GM21390 (cell line): ENCODE data around the gene SESN3.
"Not testable (repeated sequence)": the region's sequence is repeated elsewhere in the genome, so short reads cannot be mapped to it uniquely, and the experiment has no call there.

Experiments
- ATAC-seq: cut with Tn5 transposase; IDR thresholded peaks from one replicate; pipeline ENCODE4 v1.9.1; 2021; ENCODE audit not compliant: unreplicated experiment

Gene SESN3

DNA sequence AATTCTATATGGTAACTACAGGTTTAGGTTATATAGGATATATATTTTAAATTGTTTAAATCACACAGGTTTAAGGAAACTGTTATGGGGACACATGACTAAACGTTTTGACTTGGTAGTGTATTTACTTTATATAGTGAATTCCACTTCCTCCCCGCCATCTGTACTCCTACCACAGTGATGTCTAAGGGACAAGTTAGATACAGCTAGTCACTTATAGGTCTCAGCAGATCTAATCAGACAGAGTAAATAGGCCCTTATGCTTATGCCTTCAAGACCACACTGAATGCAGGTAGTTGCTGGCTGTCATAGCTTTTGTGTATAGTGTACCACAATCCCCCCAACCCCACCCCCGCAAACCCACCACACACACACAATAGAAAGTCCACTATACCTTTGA, 8.2 kb downstream of the SESN3 start:
- ATAC-seq: no peak

DNA sequence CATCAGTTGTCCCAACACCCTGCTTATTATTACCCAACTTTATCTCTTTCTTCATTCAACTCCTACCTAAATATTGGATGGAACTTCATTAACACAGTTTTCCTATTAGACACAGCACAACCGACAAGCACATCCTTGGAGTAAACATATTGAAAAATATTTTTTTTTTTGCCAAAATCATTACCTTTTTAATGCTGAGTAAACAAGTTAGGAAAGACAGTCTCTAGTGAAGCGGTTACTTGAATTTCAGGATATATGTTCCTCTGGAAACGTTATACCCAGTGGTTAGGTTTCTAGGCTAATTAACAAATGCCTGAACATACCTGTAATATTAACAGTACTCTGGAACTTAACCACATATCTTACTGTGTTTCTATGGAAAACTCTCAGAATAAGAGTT, 11.4 kb downstream of the SESN3 start:
- ATAC-seq: no peak

GRCh38 chr11:95218149-95218548, 12.9 kb downstream of the SESN3 start:
- no peak for ATAC-seq

GRCh38 chr11:95212609-95213008, 18.4 kb downstream of the SESN3 start:
- ATAC-seq: no peak

GRCh38 chr11:95209535-95209934, 21.5 kb downstream of the SESN3 start:
- ATAC-seq: not testable (repeated sequence)

DNA sequence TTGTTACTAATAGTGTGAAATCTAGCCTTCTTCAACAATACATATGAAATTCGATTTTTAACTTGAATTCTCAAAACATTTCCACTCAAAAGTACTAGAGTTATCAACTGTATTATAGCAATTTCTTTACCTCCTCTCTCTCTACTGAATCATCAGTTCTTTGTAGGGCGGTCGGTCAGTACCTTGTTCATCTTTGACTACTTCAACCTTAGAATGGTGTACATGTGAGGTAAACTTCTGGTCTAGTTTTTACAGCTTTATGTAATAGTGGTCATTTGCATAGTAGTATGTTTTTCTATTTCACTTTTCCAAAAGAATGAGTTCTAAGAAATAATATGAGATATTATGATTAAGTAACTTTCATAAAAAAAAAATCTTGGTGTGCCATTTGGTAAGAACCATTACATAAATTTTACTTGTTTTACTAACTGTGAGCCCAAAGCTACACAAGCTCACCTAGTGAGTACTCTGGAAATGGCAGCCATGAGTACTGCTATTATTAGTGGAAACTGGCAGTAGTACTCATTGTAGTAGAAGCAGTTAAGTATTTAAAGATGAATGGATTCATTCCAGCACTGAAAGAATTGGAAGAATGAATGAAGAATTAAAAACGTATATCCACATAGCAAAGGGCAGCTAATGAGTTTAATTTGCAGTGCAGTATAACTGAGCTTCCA, 30.1 kb downstream of the SESN3 start:
- ATAC-seq: no peak

DNA sequence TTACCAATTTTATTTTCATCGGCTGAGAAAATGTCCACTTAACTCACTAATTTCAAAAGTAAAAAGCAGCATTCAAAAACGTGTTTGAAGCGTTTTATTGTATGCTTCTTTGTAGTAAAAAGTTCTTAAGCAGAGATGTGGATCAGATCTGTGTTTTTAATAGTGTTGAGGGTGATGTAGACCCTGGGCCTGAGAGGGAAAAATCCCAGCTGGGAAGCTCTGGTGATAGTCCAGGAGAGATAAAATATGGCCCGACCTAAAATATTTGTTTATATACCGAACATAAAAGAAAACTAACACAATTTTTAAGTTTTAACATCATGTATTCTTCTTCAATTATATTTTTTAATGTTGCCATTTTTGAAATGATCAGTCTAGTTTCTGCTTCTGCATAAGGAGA, 35.2 kb downstream of the SESN3 start:
- no peak for ATAC-seq

DNA sequence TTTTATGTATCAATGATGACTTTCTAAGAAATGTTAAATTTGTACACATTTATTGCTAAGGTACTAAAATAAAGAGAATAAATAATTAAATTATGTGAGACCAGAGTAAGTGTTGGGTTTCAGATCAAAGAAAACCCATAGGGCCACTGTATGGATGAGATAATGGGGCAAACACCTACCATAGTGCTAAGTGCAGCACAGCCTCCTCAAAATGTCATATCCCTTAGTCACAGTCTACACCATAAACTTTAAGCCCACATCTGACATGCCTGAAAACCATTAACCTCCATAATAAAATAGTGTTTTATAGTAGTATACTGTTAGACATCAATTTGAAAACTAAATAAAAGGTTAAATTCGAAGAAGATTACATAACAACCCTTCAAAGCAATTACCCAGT, 37.5 kb downstream of the SESN3 start:
- ATAC-seq: no peak

GRCh38 chr11:95192717-95193116, 38.3 kb downstream of the SESN3 start:
- no peak for ATAC-seq

DNA sequence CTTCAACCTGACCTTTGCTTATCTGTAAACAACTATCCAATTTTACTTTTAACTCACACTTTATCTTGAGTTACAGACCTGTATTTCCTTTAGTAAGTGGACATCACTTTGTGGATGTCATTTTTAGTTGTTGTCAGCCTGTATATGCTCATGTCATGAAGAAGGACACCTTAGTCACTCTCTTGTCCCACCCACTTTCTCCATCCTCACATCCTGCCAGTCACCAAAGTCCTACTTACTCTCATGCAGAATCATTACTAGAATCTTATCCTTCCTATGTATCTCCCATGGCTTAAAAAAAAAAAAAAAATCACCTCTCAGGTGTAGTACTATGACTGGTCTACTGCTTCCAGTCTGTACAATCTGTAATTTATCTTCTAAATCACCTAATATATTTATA, 43.3 kb downstream of the SESN3 start:
- no peak for ATAC-seq

DNA sequence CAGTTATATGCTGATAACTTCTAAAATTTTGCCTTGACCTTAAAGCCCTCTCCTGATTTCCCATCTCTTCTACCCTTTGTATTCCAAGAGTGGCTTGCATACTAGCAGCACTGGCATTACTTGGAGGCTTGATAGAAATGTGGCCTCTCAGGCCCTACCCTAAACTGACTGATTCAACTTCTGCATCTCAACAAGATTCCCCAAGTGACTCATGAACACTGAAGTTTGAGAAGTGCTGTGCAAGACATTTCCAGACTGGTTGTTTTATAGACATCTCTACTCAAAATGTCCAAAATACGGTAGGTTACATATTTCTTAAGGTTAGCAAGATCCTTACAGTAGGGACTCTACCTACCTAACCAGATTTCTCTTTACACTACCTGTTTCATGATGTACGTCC, 48.6 kb downstream of the SESN3 start:
- no peak for ATAC-seq

DNA sequence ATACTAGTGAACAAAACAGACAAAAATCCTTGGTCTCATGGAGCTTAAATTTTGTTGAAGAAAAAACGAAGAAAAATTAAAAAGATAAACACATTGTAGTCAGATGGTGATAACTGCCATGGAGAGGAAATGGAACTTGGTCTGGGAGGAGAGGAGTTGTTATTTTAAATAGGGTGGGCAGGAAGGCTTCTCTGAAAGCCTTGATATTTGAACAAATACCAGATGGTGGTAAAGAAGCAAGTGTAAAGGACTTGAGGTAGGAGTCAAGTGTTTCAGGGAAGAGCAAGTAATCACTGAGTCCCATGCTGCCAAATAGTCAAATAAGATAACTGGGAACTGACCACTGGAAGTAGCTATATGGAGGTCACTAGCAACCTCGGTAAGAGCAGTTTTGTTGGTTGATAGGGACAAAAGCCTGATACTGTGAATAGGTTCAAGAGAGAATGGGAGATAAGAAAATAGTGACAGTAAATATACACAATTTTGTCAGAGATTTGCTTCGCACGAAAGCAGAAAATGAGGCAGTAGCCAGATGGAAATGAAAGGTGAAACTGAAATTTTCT, 55.1 kb downstream of the SESN3 start:
- no peak for ATAC-seq

DNA sequence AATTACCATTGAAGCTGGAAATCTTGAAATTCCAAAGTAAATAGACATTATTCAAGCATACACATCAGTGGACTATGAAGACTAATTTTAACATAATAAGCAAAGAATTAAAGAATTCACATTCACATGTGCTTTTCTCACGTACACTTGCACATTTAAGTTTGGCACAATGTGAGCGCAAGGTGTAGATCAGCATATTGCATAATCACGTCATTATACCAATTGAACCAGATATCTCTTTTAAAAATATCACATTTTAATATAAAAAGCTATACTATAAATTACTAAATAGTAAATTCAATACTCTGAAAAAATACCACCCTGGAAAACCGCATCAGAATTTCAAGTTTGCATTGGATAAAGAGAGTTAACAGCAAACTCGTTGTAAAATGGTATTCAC, 60.7 kb downstream of the SESN3 start:
- ATAC-seq: no peak

GRCh38 chr11:95166781-95167180, 64.2 kb downstream of the SESN3 start:
- ATAC-seq: no peak

- ATAC-seq: no peak
These were observed 65.4 kb downstream of the SESN3 start for GRCh38 chr11:95165638-95166037.

GRCh38 chr11:95163106-95163505, 67.9 kb downstream of the SESN3 start:
- ATAC-seq: no peak

DNA sequence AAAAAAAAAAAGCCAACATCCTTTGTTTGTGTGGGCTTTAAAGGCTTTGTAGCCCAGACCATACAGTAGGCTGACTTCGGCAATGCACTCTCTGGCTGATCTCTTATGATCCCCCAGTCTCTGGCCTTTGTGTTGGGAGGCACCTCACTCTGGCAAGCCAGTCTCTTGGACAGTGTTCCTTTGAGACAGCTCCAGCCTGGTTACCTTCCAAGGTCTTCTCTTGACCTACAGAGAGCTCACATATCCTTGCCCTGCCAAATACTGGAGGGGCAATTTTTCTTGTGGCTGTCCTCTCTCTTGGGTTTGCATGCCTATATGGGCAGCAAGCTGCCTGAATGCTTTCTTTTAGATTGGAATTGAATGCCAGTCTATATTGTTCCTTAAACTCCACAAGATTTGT, 69.8 kb downstream of the SESN3 start:
- no peak for ATAC-seq

DNA sequence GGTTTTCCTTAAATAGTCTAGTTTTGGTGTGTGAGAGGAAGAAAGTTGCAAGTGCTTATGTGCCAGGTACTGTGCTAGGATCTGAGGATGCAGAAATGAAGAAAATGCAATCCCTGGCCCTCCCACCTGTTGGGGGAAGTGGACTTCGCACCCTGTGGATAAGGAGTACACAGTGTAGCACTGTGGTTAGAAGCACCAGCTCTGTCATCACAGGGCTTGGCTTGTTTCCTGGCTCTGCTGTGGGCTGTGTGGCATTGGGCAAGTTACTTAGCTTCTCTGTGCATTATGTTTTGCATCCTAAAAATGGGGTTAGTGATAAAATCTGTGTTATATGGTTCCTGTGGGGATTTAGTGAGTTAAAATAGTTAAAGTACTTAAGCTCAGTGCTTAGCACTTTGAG, 73.2 kb downstream of the SESN3 start:
- ATAC-seq: no peak

- no peak for ATAC-seq
These were observed 74.0 kb downstream of the SESN3 start for GRCh38 chr11:95156916-95157541.

- no peak for ATAC-seq
These were observed 74.8 kb downstream of the SESN3 start for GRCh38 chr11:95156133-95156721.

GRCh38 chr11:95155385-95155784, 75.6 kb downstream of the SESN3 start:
- no peak for ATAC-seq

DNA sequence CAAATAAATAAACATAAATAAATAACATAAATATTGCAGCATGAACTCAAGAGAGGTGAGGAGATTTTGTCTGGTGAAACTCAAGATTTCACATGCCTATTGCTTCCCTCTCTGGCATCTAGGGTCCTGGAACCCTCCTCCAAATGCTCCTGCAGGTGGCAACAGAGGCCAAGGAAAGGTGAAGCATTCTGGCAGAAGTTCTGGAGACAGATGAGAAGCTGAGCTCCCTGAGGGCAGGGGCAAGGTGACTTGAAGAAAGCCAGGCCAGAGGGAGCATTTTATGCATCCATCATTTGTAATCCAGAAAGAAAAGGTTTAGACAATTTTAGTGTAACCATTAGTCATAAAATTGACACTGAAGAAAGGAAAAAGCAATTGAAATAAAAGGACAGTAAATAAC, 76.5 kb downstream of the SESN3 start:
- no peak for ATAC-seq
